ENCODE data around the gene SETMAR. TPM values are rescaled to one million over a fixed set of nuclear protein-coding genes. Genes with fewer than 3 reads are reported as not detected.

Gene SETMAR
- total and polyA plus RNA-seq, 5 donors = 13.1 to 18.4 (median 18.1) TPM

Other genes with a start within 250 kb of the SETMAR start
- gene SUMF1, start 163.9 kb downstream of the SETMAR start, total RNA-seq = 10 to 100 TPM in 3 of 4 donors, 1 to 10 TPM in 1; 9.6 to 14.4 (median 11.8) TPM
- gene SUMF1, start 163.9 kb downstream of the SETMAR start, polyA plus RNA-seq = 7.8 TPM
- 10 to 100 TPM; 32.5 to 59.0 (median 45.6) TPM for gene ITPR1, start 190.0 kb downstream of the SETMAR start, total RNA-seq
- 13.9 TPM for gene ITPR1, start 190.0 kb downstream of the SETMAR start, polyA plus RNA-seq

Measured in right cardiac atrium (tissue), 5 donors.